ENCODE results near the gene TMIGD2.

DNA sequence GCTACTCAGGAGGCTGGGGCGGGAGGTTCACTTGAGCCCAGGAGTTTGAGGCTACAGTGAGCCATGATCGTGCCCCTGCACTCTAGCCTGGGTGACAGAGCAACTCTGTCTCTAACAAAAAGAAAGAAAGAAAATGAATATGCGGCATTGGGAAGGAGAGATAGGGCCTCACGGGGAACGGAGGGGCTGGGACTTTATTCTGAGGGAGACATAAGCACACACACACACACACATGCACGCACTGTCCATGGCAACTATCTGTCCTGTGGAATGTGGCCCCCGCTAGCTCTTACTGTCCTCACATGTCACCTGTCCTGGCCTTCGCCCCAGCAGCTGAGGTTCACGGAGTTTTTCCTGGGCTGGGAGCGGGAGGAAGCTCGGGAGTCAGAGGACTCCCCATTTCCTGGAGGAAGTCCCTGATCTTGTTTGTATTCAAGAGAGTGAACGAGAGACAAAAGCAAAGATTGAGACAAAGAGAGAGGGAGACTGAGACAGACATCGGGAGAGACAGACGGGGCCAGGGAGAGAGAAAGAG lies 35.8 kb upstream of the TMIGD2 start:
- TF ChIP-seq EZH2 (IDR thresholded peaks at IDR 0.05) (no peak), EZH2phosphoT487 (IDR thresholded peaks at IDR 0.05) (no peak)
- TF ChIP-seq, protein P1, sequence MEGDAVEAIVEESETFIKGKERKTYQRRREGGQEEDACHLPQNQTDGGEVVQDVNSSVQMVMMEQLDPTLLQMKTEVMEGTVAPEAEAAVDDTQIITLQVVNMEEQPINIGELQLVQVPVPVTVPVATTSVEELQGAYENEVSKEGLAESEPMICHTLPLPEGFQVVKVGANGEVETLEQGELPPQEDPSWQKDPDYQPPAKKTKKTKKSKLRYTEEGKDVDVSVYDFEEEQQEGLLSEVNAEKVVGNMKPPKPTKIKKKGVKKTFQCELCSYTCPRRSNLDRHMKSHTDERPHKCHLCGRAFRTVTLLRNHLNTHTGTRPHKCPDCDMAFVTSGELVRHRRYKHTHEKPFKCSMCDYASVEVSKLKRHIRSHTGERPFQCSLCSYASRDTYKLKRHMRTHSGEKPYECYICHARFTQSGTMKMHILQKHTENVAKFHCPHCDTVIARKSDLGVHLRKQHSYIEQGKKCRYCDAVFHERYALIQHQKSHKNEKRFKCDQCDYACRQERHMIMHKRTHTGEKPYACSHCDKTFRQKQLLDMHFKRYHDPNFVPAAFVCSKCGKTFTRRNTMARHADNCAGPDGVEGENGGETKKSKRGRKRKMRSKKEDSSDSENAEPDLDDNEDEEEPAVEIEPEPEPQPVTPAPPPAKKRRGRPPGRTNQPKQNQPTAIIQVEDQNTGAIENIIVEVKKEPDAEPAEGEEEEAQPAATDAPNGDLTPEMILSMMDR (IDR thresholded peaks at IDR 0.05), result no peak

Measured in neural progenitor cell (in vitro differentiated cells).